IMR-90 (cell line): ENCODE data around the gene GAL3ST2.

Experiments used
- CHD1 ChIP-seq: IDR thresholded peaks from 2 replicates; pipeline ENCODE4 v1.6.1; 2012; ENCODE audit warnings: low read depth, low read length, improper control_type of control experiment
- CTCF ChIP-seq: conservative IDR thresholded peaks from 2 replicates; pipeline ENCODE4 v1.5.1; 2012; ENCODE audit warnings: mild to moderate bottlenecking, low read depth, low read length, improper control_type of control experiment
- SMC3 ChIP-seq: fragments of 150-350 bp; IDR thresholded peaks from 2 replicates; pipeline ENCODE4 v1.6.1; 2016; ENCODE audit warnings: low read depth, mild to moderate bottlenecking, antibody characterized with exemption, low read length, moderate library complexity
- USF2 ChIP-seq: fragments of 150-350 bp; IDR thresholded peaks from 2 replicates; pipeline ENCODE4 v1.6.1; 2017; ENCODE audit warnings: mild to moderate bottlenecking, antibody characterized with exemption, low read length, low read depth

GRCh38 chr2:241842067-241842415 is 65.4 kb downstream of the GAL3ST2 start:
- TF ChIP-seq CTCF (no peak), SMC3 (no peak), USF2 (no peak), CHD1 (no peak)
